ENCODE results near the gene SOAT2.
"Not testable (repeated sequence)": the region's sequence is repeated elsewhere in the genome, so short reads cannot be mapped to it uniquely, and the experiment has no call there.

Gene SOAT2

GRCh38 chr12:53112431-53112830 is 9.1 kb downstream of the SOAT2 start:
- not testable (repeated sequence) for DNase-seq

GRCh38 chr12:53113136-53113705 is 9.9 kb downstream of the SOAT2 start:
- DNase-seq: no peak

GRCh38 chr12:53113951-53114350 is 10.7 kb downstream of the SOAT2 start:
- DNase-seq: no peak

DNA sequence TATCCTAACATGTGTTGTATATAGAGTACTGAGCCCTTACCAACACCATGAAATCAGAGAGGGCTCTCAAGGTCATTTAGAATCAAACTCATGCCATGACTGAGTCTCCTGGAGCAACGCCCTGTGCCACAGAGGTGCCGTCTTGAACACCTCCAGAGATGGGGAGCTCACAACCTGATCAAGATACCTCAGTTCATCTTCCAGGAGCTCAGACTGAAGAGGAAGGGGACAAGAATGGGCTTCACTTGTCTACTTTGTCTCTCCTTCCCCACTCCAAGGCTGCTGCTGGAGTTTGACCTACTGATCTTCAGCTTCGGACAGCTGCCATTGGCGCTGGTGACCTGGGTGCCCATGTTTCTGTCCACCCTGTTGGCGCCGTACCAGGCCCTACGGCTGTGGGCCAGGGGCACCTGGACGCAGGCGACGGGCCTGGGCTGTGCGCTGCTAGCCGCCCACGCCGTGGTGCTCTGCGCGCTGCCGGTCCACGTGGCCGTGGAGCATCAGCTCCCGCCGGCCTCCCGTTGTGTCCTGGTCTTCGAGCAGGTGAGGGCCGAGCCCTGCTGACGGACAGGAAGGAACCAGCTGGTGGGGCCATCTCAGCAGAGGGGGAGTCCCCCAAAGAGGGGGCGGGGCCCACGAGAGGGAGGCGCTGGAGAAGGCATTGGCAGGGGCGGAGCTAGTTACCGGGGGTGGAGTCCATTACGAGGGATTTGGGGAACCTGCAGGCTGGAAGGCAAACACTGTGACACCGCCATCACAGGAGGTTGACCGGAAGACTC is 12.0 kb downstream of the SOAT2 start:
- DNase-seq: no peak

GRCh38 chr12:53115891-53116648 is 12.8 kb downstream of the SOAT2 start:
- DNase-seq: no peak

DNA sequence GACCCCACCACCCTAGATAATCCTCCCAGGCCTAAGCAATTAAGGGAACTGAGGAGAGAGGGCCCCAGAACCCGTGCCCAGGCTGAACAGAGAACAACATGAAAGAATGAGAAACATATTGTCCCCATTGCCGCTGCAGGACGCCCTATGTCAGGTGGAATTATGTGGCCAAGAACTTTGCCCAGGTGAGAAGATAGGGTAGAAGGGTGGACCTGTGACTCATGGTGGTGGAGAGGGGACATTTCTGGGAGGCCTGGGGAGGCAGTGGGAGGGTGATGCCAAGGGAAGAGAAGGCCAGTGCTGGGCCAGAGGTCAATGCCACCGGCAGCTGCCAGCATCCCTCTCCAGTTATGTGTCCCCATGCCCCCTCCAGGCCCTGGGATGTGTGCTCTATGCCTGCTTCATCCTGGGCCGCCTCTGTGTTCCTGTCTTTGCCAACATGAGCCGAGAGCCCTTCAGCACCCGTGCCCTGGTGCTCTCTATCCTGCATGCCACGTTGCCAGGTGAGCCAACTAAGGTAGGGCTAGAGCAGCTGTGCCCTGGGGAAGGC is 15.5 kb downstream of the SOAT2 start:
- DNase-seq: no peak

DNA sequence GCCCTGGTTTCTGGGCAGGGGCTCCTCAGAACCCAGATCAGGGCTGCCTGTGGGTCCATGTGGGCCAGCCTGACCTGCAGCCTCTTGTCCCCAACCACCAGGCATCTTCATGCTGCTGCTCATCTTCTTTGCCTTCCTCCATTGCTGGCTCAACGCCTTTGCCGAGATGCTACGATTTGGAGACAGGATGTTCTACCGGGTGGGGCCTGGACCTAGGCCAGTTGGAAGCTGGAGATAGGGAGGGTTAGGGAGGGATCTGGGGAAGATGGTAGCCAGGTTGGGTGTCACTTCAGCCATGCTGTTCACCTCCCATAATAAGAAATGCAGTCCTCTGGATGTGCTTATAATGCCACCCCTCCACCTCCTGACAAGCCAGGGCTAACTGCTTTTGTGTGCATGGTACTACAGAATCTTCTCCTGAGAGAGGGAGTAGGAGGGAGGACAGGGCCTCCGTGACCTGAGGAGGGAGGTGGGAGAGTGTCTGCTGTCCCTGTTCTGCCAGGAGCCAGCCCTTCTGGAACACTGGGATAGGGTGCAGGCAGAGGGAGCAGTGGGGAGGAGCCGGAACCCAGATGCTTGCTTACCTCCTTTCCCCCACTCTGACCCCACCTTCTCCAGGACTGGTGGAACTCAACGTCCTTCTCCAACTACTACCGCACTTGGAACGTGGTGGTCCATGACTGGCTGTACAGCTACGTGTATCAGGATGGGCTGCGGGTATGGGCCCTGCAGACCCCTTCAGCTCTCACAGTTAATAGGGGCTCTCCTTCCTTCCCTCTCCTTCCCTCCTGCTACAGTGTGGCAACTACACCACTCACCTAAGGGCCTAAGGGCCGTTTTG is 17.6 kb downstream of the SOAT2 start:
- DNase-seq: no peak

DNA sequence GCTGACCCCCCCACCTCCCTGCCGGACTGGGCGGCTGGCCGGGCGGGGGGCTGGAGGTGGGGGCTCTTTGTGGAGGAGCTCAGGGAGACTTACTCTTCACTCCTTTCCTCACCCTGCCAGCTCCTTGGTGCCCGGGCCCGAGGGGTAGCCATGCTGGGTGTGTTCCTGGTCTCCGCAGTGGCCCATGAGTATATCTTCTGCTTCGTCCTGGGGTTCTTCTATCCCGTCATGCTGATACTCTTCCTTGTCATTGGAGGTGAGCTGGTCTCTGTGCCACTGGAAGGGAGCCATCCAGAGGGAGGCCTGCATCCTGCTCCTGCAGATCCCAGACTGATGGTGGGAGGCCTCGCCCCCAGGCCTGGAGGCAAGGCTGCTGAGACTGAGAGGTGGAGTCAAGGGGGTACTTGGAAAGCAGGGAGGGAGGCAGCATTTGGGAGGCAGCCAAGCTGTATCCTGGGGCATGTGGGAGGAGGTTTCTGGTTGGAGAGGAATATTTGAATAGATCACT is 19.7 kb downstream of the SOAT2 start:
- DNase-seq: no peak

GRCh38 chr12:53123578-53124351 is 20.5 kb downstream of the SOAT2 start:
- DNase-seq: no peak

GRCh38 chr12:53124352-53124723 is 21.1 kb downstream of the SOAT2 start:
- no peak for DNase-seq

DNA sequence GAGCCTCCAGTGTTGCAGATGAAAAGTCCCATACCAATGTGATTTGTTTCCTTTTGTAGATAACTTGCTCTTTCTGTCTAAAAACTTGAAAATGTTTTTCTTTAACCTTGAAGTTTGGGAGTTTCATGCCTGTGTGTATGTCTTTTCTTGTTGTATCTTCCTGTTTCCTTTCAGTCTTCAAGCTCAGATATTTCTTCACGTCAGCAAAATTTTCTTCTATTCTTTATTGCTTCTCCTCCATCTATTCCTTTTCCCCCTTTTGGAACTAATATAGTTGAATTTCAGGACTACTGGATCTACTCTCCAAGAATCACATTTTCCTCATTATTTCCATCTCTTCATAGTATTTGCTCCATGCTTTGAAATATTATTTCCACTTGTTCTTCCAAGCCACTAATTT is 23.9 kb downstream of the SOAT2 start:
- no peak for DNase-seq

DNA sequence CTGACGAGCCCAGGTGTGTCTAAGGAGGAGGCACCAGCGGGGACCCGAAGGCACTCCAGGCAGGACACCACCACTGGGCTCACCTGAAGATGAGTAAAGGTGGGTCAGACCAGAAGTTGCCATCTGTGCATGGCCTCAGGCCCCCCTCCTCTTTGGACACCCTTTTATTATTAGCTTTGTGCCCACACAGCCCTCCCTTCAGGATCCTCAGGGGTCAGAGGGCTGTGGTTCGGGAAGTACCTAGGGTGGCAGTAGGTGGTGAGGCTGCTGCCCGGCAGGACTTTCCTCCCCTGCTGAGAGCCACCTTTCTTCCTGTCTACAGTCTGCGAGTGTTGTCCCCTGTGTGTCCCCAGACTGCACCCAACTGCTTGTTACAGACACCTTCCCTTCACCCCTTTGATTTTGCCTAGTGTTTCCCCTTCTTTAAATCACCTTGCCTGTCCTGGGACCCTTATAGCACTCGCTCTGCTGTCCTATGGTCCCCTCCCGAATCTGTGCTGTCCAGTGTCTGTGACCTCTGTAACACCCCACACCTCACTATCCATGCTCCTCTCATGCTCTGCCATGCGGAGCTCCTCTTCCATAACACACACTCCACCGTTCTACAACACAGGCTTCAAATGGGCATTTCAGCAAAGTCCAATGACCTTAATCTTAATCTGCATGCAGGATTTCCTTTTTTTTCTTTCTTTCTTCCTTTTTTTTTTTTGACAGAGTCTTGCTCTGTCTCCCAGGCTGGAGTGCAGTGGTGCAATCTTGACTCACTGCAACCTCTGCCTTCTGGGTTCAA is 25.7 kb downstream of the SOAT2 start:
- no peak for DNase-seq

DNA sequence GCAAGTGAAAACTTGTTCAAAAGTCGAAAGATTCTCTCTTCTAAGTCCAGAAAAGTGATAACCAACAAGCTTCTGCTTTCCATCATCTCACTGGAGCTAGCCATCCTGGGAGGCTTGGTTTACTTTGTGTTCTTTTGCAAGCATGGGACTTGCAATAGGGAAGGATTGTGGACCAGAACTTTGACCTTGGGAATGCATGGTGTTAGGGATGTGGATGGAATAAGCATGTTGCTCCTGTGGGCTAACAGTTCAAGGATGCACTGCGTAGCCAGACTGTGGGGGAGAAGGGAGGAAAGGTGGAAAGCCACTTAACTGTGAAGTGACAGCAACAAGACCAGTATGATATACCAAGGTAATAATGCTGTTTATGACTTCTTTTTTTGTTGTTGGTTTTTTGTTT is 28.6 kb downstream of the SOAT2 start:
- no peak for DNase-seq

GRCh38 chr12:53133722-53134121 is 30.4 kb downstream of the SOAT2 start:
- DNase-seq: no peak

GRCh38 chr12:53143355-53143754 is 40.1 kb downstream of the SOAT2 start:
- DNase-seq: no peak

GRCh38 chr12:53145383-53146260 is 42.3 kb downstream of the SOAT2 start:
- DNase-seq: no peak

GRCh38 chr12:53147181-53147580 is 43.9 kb downstream of the SOAT2 start:
- DNase-seq: no peak

DNA sequence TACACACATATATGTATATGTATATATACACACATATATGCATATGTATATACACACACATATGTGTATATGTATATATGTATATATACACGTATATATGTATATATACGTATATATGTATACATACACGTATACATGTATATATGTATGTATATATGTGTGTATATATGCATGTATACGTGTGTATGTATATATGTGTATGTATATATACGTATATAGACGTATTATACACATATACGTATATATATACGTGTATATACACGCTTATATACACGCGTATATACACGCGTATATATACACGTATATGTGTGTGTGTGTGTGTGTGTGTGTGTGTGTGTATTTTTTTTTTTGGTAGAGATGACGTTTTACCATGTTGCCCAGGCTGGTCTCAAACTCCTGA is 44.4 kb downstream of the SOAT2 start:
- DNase-seq: no peak

DNA sequence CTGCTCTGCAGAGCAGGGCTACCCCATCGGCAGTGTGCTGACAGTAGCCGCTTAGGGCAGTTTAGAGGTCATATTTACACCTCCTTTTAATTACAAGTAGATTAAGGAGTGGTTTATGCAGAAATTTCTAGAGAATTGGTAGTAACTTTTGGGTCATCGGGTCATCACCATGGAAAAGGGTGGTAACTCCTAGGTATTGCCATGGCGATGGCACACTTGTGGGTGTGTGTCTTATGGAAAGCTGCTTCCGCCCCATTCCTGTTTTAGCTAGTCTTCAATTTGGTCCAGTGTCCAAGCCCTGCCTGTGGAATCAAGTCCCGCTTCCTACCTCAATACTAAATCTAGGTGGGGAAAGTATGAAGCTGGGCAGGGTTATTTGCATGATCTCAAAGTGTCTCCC is 47.8 kb downstream of the SOAT2 start:
- no peak for DNase-seq

DNA sequence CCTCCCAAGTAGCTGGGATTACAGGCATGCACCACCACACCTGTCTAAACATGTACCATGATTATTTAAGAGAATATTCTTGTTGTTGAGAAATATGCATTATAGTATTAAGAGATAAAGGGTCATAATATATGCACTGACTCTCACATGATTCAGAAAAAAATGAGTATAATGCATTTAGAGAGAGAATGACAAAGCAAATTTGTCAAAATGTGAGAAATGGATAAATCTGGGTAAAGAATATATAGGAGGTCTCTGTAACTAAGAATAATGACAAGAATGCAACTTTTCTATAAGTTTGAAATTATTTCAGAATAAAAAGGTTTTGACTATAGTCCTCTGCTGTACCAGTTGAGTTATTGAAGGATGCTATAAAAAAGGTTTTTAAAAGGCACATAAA is 49.1 kb downstream of the SOAT2 start:
- DNase-seq: no peak
